GM12864 (cell line): ENCODE data around the gene TAL1.

Experiments
- DNase-seq: peaks from one replicate; pipeline ENCODE4 v3.0.0-alpha.2; 2011; ENCODE audit warnings: low read depth
- H3K4me3 ChIP-seq: 2 replicates; pipeline ENCODE4 v1.5.1; 2011; ENCODE audit warnings: mild to moderate bottlenecking, low read depth, low read length, control low read depth
- TF ChIP-seq, protein P1 (sequence below): IDR thresholded peaks from 2 replicates; pipeline ENCODE4 v1.5.1; 2011; ENCODE audit warnings: low read depth, mild to moderate bottlenecking, moderate library complexity, low read length, control low read depth, inconsistent platforms; ENCODE audit errors: missing control alignments

The TAL1 gene

DNA sequence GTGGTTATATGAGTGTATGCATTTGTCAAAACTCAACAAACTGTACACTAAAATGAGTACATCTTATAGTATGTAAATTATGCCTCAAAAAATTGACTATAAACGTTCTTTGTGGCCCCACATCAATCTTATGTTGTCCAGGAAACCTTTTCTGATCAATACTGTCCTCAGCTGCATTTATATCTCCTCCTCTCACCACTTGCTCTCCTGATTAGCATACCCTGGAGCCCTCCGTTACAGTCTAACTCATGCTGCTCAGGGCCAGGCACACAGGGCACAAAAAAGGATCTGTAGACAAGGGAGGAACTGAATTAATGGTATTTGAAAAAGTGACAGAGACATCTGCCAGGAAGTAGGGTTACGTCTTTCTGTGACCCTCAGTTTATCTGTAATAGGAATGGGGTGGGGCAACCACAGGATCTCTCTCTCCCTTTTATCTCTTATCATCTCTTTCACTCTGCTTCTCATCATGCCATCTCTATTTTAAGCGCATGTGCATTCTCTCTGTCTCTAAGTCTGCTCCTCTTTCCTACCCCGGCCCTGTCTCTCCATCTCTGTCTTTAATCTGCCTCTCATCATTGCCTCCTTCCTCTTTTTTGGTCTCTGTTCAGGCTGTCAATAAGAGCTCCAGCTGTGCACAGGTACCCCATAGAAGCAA is 7.0 kb upstream of the TAL1 start:
- TF ChIP-seq, protein P1, sequence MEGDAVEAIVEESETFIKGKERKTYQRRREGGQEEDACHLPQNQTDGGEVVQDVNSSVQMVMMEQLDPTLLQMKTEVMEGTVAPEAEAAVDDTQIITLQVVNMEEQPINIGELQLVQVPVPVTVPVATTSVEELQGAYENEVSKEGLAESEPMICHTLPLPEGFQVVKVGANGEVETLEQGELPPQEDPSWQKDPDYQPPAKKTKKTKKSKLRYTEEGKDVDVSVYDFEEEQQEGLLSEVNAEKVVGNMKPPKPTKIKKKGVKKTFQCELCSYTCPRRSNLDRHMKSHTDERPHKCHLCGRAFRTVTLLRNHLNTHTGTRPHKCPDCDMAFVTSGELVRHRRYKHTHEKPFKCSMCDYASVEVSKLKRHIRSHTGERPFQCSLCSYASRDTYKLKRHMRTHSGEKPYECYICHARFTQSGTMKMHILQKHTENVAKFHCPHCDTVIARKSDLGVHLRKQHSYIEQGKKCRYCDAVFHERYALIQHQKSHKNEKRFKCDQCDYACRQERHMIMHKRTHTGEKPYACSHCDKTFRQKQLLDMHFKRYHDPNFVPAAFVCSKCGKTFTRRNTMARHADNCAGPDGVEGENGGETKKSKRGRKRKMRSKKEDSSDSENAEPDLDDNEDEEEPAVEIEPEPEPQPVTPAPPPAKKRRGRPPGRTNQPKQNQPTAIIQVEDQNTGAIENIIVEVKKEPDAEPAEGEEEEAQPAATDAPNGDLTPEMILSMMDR: no peak
- H3K4me3 ChIP-seq: no peak overlapping the region

DNA sequence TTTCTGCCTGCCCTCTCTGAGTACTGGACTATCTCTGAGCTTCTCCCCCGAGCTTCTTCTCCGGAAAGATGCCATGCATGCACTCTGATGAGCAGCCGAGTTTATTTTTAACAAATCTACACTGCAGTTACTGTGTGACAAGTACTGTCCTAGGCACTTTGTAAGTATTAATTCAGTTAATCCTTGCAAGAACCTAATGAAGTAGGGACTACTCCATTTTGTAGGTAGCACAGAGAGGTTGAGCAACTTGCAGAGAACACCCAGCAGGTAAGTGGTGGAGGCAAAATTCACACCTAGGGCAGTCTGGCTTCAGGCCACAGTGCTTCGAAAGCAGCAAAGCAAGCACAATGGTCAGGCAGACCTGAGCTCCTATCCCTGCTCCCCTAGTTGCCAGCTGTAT is 3.8 kb upstream of the TAL1 start:
- TF ChIP-seq, protein P1: no peak
- H3K4me3 ChIP-seq: no peak overlapping the region
- no peak for DNase-seq

More for the DNA sequence above, 7.0 kb upstream of the TAL1 start:
- no peak for DNase-seq

DNA sequence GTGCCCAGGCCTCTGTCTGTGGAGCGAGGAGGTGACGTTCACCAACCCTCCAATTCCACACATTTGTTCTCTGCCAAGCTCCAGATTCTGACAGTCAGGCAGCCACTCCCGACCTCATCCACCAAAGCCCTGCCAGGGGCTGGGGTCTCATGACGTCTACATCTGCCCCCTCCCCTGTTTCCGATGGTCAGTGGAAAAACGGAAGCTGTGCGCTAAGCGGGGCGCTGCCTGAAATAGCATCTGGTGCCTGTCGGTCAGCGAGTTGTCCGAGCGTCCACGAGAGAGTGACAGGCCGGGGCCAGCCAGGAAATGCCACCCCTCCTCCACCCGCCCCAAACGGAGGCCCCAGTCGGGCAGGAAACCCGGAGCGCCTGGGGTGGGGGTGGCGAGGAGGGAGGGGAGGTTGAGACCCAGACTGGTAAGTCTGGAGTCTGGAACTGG is 3.2 kb upstream of the TAL1 start:
- DNase-seq: no peak
- TF ChIP-seq, protein P1: no peak
- no peak overlapping the region for H3K4me3 ChIP-seq

DNA sequence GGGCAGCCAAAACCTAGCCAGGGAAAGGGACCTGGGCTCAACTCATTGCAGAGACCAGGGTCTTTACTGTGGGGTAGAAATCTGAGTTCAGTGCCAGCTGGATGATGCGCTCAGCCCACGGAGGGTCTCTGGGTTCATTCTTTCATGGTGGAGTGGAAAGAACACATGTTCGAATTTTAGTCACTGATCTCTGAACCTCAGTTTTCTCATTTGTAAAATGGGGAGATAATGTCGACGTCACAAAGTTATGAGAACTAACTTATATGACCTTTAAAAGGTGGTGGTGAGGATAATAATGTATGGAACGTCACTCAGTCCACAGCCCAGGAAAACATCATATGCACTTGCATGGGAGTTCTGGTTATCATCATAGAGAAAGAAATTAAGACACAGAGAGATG is 1.2 kb upstream of the TAL1 start:
- TF ChIP-seq, protein P1: no peak
- no peak overlapping the region for H3K4me3 ChIP-seq
- no peak for DNase-seq

DNA sequence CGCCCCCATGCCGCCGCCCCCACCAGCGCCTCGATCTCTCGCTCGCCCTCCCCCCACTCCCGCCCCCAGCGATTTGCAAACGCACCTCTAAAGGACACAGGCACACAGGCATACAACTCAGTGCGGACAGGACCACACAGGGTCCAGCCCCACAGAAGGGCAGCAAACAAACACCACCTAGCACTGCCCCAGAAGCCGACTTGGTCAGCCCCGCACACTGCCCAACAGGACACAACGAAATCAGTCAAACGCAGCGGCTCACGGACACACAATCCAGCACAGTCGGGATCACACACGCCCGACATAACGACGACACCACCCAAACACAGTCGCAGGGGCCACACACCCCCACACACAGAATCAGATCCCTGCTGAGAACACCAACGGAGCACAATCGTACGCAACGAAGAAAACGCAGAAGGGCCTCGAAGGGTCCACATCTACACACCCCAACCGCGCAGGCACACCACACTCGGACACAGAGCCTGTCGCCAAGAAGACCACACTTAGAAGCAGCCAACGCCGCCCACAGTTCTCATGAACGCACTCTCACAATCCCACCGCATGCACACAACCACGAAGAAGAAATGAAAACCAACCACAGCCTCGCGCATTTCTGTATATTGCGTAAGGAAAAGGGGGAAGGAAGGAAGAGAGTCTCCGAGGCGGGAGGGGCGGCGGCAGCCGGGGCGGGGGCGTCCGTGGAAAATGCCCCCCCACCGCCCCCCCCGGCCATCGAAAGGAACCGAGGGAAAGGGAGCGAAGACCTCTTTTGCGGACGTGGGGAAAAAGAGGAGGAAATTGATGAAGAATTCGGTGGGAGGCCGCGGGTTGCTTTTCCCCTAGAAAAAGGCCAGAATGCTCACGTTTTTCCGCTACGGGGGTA is 481 bp downstream of the TAL1 start:
- TF ChIP-seq, protein P1: no peak
- no peak for DNase-seq
- no peak overlapping the region for H3K4me3 ChIP-seq

DNA sequence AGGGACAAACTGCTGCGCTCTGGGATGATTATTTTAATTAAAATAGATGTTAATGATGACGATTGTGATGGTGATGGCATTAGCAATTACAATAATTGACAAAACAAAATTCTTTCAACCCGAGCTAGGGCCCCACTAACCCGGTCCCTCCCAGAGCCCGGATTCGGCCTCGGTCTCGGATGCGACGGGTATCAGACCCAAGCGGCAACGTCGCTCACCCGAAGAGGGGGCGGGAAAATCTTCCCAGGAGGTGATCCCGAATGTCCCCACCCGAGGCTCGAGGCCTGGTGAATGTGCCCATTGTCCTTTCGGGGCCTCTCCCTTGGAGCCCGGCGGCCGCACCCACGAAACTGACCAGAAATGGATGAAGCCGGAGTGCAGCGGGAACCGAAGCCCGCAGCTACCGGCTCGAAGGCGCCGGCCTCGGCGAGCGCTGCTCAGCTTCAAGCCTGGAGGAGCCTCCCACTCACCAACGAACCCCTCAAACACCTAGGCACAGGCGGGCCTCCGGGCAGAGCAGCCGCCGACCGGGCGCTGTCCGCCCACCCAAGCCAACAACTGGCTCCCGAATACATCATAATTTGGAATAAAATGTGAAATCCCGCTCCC is 1.2 kb downstream of the TAL1 start:
- TF ChIP-seq, protein P1: no peak
- no peak for DNase-seq
- H3K4me3 ChIP-seq: no peak overlapping the region
